GM12864 (cell line): ENCODE results near the gene CAB39L.

Experiments used
- DNase-seq: peaks from one replicate; pipeline ENCODE4 v3.0.0-alpha.2; 2011; ENCODE audit warnings: low read depth
- H3K4me3 ChIP-seq: 2 replicates; pipeline ENCODE4 v1.5.1; 2011; ENCODE audit warnings: mild to moderate bottlenecking, low read depth, low read length, control low read depth
- TF ChIP-seq, protein P1 (sequence below): IDR thresholded peaks from 2 replicates; pipeline ENCODE4 v1.5.1; 2011; ENCODE audit warnings: low read depth, mild to moderate bottlenecking, moderate library complexity, low read length, control low read depth, inconsistent platforms; ENCODE audit errors: missing control alignments

Gene CAB39L

DNA sequence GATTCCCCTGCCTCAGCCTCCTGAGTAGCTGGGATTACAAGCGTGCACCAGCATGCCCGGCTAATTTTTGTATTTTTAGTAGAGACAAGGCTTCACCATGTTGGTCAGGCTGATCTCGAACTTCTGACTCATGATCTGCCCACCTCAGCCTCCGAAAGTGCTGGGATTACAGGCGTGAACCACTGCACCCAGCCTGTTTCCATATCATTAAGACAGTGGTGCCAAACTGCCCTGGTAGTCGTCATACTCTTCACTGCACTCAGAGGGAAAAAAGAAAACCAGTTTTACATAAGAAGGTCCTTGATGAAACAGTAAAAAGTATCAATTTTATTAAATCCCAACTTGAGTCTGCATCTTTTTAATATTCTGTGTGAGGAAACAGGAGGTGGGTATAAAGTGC, 181.2 kb downstream of the CAB39L start:
- no peak for DNase-seq
- TF ChIP-seq, protein P1, sequence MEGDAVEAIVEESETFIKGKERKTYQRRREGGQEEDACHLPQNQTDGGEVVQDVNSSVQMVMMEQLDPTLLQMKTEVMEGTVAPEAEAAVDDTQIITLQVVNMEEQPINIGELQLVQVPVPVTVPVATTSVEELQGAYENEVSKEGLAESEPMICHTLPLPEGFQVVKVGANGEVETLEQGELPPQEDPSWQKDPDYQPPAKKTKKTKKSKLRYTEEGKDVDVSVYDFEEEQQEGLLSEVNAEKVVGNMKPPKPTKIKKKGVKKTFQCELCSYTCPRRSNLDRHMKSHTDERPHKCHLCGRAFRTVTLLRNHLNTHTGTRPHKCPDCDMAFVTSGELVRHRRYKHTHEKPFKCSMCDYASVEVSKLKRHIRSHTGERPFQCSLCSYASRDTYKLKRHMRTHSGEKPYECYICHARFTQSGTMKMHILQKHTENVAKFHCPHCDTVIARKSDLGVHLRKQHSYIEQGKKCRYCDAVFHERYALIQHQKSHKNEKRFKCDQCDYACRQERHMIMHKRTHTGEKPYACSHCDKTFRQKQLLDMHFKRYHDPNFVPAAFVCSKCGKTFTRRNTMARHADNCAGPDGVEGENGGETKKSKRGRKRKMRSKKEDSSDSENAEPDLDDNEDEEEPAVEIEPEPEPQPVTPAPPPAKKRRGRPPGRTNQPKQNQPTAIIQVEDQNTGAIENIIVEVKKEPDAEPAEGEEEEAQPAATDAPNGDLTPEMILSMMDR: no peak
- no peak overlapping the region for H3K4me3 ChIP-seq

DNA sequence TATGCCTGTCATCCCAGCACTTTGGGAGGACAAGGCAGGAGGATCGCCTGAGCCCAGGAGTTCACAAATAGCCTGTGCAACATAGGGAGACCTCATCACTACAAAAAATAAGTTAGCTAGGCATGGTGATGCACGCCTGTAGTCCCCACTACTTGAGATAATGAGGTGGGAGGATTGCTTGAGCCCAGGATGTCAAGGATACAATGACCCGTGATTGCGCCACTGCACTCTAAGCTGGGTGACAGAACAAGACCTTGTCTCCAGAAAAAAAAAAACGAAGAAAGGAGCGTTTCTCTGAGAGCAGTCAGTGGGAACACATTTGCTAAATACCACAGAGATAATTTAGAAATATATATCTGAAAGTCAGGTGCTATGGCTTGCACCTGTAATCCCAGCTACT, 184.3 kb downstream of the CAB39L start:
- H3K4me3 ChIP-seq: no peak overlapping the region
- no peak for DNase-seq
- TF ChIP-seq, protein P1: no peak
